Muscle layer of duodenum (tissue), 2 donors: Measurements from ENCODE around the gene MALRD1.
"Not testable (repeated sequence)": the region's sequence is repeated elsewhere in the genome, so short reads cannot be mapped to it uniquely, and the experiment has no call there.

Experiments
- H3K27ac ChIP-seq: one replicate; pipeline ENCODE4 v1.7.0; 2013; ENCODE audit warnings: mild to moderate bottlenecking, low read length
- H3K27me3 ChIP-seq: one replicate; pipeline ENCODE4 v1.7.0; 2013; ENCODE audit warnings: low read depth, mild to moderate bottlenecking, control low read depth, low read length
- H3K36me3 ChIP-seq, 2 donors: one replicate each; pipeline ENCODE4 v1.7.0; 2013; ENCODE audit warnings: low read length in 2 of 2, control low read depth in 1 of 2, mild to moderate bottlenecking in 1 of 2; ENCODE audit not compliant: insufficient read depth in 2 of 2, control insufficient read depth in 1 of 2
- H3K4me1 ChIP-seq, 2 donors: one replicate each; pipeline ENCODE4 v1.7.0; 2013; ENCODE audit warnings: low read length in 2 of 2, mild to moderate bottlenecking in 2 of 2, control low read depth in 1 of 2, moderate library complexity in 1 of 2; ENCODE audit not compliant: insufficient read depth in 2 of 2, control insufficient read depth in 1 of 2
- H3K4me3 ChIP-seq, 2 donors: one replicate each; pipeline ENCODE4 v1.7.0; 2013; ENCODE audit warnings: low read length in 2 of 2, low read depth in 1 of 2, mild to moderate bottlenecking in 1 of 2
- H3K9me3 ChIP-seq, 2 donors: one replicate each; pipeline ENCODE4 v1.7.0; 2013; ENCODE audit warnings: low read length in 2 of 2, control low read depth in 1 of 2, mild to moderate bottlenecking in 1 of 2; ENCODE audit not compliant: control insufficient read depth in 1 of 2
- donor health status: healthy.

The MALRD1 gene

GRCh38 chr10:19724287-19724686, 675.7 kb downstream of the MALRD1 start:
- H3K27me3 ChIP-seq = no peaks in the 10 kb centered on the region
- H3K4me3 ChIP-seq = no peak overlapping the region
- H3K36me3 ChIP-seq = no peaks in the 10 kb centered on the region
- H3K9me3 ChIP-seq = peaks cover 0 to 6% of the 10 kb centered on the region in 2 donors
- no peaks in the 10 kb centered on the region for H3K4me1 ChIP-seq
- H3K27ac ChIP-seq = no peak overlapping the region

GRCh38 chr10:19728376-19728775, 679.8 kb downstream of the MALRD1 start:
- H3K4me3 ChIP-seq = no peak overlapping the region
- no peak overlapping the region for H3K27ac ChIP-seq
- no peaks in the 10 kb centered on the region for H3K4me1 ChIP-seq
- H3K36me3 ChIP-seq = no peaks in the 10 kb centered on the region
- no peaks in the 10 kb centered on the region for H3K27me3 ChIP-seq
- H3K9me3 ChIP-seq = peaks cover 0 to 6% of the 10 kb centered on the region in 2 donors

DNA sequence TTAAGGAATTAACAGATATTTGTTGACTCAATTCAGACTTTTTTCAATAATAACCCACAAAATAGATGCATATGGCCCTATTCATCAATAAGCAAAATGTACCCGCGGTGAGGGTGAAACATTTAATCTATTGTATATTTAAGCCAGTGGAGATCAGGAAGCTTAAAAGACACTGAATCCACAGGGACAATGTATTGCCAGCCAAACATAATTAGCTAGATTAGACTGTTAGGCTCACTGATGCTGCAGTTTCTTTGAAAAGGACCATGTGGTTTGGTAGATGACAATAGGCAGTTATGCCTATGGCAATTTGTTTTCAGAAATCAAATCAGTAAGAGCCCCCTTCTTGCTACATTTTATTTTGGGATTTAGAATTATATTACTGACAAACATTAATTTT, 680.4 kb downstream of the MALRD1 start:
- Histone ChIP-seq H3K4me1 (no peaks in the 10 kb centered on the region), H3K27ac (no peak overlapping the region), H3K9me3 (peaks cover 0 to 6% of the 10 kb centered on the region in 2 donors), H3K36me3 (no peaks in the 10 kb centered on the region), H3K27me3 (no peaks in the 10 kb centered on the region), H3K4me3 (no peak overlapping the region)

- H3K27ac ChIP-seq = no peak overlapping the region
- no peaks in the 10 kb centered on the region for H3K4me1 ChIP-seq
- H3K27me3 ChIP-seq = no peaks in the 10 kb centered on the region
These were observed 681.7 kb downstream of the MALRD1 start for GRCh38 chr10:19730167-19730906.

GRCh38 chr10:19730907-19731217, 682.3 kb downstream of the MALRD1 start:
- no peaks in the 10 kb centered on the region for H3K4me1 ChIP-seq
- H3K27ac ChIP-seq = no peak overlapping the region
- no peaks in the 10 kb centered on the region for H3K27me3 ChIP-seq
- H3K4me3 ChIP-seq = no peak overlapping the region
- no peaks in the 10 kb centered on the region for H3K9me3 ChIP-seq
- no peaks in the 10 kb centered on the region for H3K36me3 ChIP-seq

More at GRCh38 chr10:19730167-19730906, 681.7 kb downstream of the MALRD1 start:
- no peaks in the 10 kb centered on the region for H3K36me3 ChIP-seq
- H3K9me3 ChIP-seq = peaks cover 0 to 4% of the 10 kb centered on the region in 2 donors
- no peak overlapping the region for H3K4me3 ChIP-seq

GRCh38 chr10:19731560-19731959, 683.0 kb downstream of the MALRD1 start:
- no peak overlapping the region for H3K4me3 ChIP-seq
- H3K9me3 ChIP-seq = no peaks in the 10 kb centered on the region
- H3K36me3 ChIP-seq = no peaks in the 10 kb centered on the region
- no peaks in the 10 kb centered on the region for H3K27me3 ChIP-seq
- no peaks in the 10 kb centered on the region for H3K4me1 ChIP-seq
- H3K27ac ChIP-seq = no peak overlapping the region

GRCh38 chr10:19738440-19738839, 689.8 kb downstream of the MALRD1 start:
- Histone ChIP-seq H3K27ac (no peak overlapping the region), H3K27me3 (no peaks in the 10 kb centered on the region), H3K4me3 (no peak overlapping the region), H3K36me3 (no peaks in the 10 kb centered on the region), H3K9me3 (peaks cover 0 to 2% of the 10 kb centered on the region in 2 donors), H3K4me1 (no peaks in the 10 kb centered on the region)

GRCh38 chr10:19739232-19739631, 690.6 kb downstream of the MALRD1 start:
- H3K27ac ChIP-seq, H3K4me1 ChIP-seq, H3K9me3 ChIP-seq, H3K4me3 ChIP-seq, H3K27me3 ChIP-seq, H3K36me3 ChIP-seq: not testable (repeated sequence)

DNA sequence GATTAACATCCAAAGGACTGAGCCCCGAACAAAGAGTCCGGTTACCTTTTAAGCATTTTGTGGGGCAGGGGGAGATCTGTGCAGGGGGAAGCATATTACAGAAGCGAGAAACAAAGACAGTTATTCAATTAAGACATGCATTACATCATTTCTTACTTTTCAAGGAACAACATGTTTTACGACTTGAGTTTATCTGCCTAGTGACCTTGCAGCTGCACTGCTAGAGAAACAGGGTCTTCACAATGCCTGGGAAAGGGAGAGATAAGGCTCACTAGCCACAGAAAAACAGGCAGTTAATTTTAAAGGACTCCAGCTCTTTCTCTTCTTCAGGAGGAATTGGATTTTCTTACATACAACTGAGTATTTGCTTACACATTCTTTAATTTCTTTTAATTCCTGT, 693.5 kb downstream of the MALRD1 start:
- not testable (repeated sequence) for H3K4me3 ChIP-seq, H3K36me3 ChIP-seq, H3K27me3 ChIP-seq, H3K4me1 ChIP-seq, H3K27ac ChIP-seq, H3K9me3 ChIP-seq

- H3K27me3 ChIP-seq = no peaks in the 10 kb centered on the region
- peaks cover 0 to 2% of the 10 kb centered on the region in 2 donors for H3K9me3 ChIP-seq
- no peak overlapping the region for H3K27ac ChIP-seq
- no peaks in the 10 kb centered on the region for H3K36me3 ChIP-seq
- H3K4me3 ChIP-seq = no peak overlapping the region
- no peaks in the 10 kb centered on the region for H3K4me1 ChIP-seq
These were observed 697.1 kb downstream of the MALRD1 start for GRCh38 chr10:19745672-19746071.

DNA sequence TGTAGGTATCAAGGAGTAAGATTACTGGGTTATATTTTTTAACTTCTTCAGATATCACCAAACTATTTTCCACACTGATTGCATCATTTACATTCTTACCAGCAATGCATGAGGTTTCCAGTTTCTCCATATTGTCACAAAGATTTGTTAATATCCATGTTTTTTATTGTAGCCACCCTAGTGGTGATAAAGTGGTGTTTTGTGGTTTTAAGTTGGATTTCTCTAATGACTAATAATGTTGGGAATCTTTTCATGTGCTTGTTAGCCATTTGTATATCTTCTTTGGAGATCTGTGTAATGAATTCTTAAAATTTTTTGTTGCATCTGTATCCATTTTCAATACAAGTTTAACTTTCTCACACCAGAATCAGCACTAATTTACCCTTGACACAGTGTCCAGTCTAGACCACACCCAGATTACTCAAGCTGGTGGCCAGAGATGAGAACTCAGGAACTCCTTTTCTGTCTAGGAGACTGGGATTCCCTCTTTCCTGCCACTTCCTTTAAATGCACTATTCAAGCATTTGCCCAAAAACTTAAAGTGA, 700.7 kb downstream of the MALRD1 start:
- H3K4me3 ChIP-seq = no peak overlapping the region
- no peaks in the 10 kb centered on the region for H3K4me1 ChIP-seq
- H3K27ac ChIP-seq = no peak overlapping the region
- peaks cover 0 to 2% of the 10 kb centered on the region in 2 donors for H3K9me3 ChIP-seq
- no peaks in the 10 kb centered on the region for H3K36me3 ChIP-seq
- no peaks in the 10 kb centered on the region for H3K27me3 ChIP-seq

- Histone ChIP-seq H3K27me3 (no peaks in the 10 kb centered on the region), H3K27ac (no peak overlapping the region), H3K36me3 (no peaks in the 10 kb centered on the region), H3K9me3 (peaks cover 0 to 2% of the 10 kb centered on the region in 2 donors), H3K4me3 (no peak overlapping the region), H3K4me1 (no peaks in the 10 kb centered on the region)
These were observed 702.4 kb downstream of the MALRD1 start for GRCh38 chr10:19750972-19751371.
